H1 (cell line): ENCODE measurements around the gene NDEL1. TPM values are rescaled to one million over a fixed set of nuclear protein-coding genes. Genes with fewer than 3 reads are reported as not detected.

ENCODE experiments used
- CTCF ChIA-PET: fragments of 300-600 bp; sonication (Branson Sonifier 250); formaldehyde crosslinking; loops from one replicate; lab custom pipeline; 2021; ENCODE audit not compliant: partially characterized antibody; lab: Charles Lee
- POLR2A ChIA-PET: fragments of 300-600 bp; sonication (Branson Sonifier 250); formaldehyde crosslinking; loops from one replicate; lab custom pipeline; 2021; ENCODE audit warnings: inconsistent platforms; ENCODE audit not compliant: partially characterized antibody; lab: Charles Lee
- DNase-seq, 2 experiments: peaks; one replicate each; pipeline versions ENCODE4 v3.0.0 to v3.0.0-alpha.2; 2010 to 2022; ENCODE audit warnings: low spot score in 2 of 2, low read depth in 1 of 2, mixed read lengths in 1 of 2
- FAIRE-seq: peaks from 2 replicates; lab custom pipeline; 2011; peaks lifted over from hg19 to GRCh38; lab: Jason Lieb, UNC
- H2AFZ ChIP-seq: 2 replicates; pipeline ENCODE4 v1.8.1; 2012; ENCODE audit warnings: low read length, inconsistent platforms
- H2AK5ac ChIP-seq: 2 replicates; pipeline ENCODE4 v1.6.1; 2013; ENCODE audit warnings: low read depth, low read length
- H2BK120ac ChIP-seq: replicated peaks from 2 replicates; pipeline ENCODE3; 2013; ENCODE audit warnings: low read depth, low read length, inconsistent platforms
- H2BK12ac ChIP-seq: 2 replicates; pipeline ENCODE4 v1.6.1; 2013; ENCODE audit warnings: low read depth, low read length
- H2BK15ac ChIP-seq: 2 replicates; pipeline ENCODE4 v1.6.1; 2013; ENCODE audit warnings: low read length
- H2BK20ac ChIP-seq: 2 replicates; pipeline ENCODE4 v1.6.1; 2013; ENCODE audit warnings: low read length
- H2BK5ac ChIP-seq: 2 replicates; pipeline ENCODE4 v1.6.1; 2013; ENCODE audit warnings: low read depth, low read length
- H3K14ac ChIP-seq: 2 replicates; pipeline ENCODE4 v1.6.1; 2013; ENCODE audit warnings: inconsistent platforms; ENCODE audit not compliant: insufficient read length
- H3K18ac ChIP-seq: 2 replicates; pipeline ENCODE4 v1.6.1; 2013; ENCODE audit warnings: low read length; ENCODE audit errors: extremely low read depth
- H3K23ac ChIP-seq: 2 replicates; pipeline ENCODE4 v1.6.1; 2013; ENCODE audit warnings: inconsistent platforms; ENCODE audit not compliant: insufficient read length
- H3K23me2 ChIP-seq: 2 replicates; pipeline ENCODE4 v1.6.1; 2013; ENCODE audit warnings: low read depth, low read length
- H3K27ac ChIP-seq: 2 replicates; pipeline ENCODE4 v1.6.1; 2011; ENCODE audit warnings: low read depth, low read length, inconsistent platforms
- H3K27me3 ChIP-seq, 4 experiments: replicated peaks in 1 of 4; 1 replicate in 1 of 4; 2 replicates in 3 of 4; pipeline versions ENCODE4 v1.6.1 to v1.8.1; 2011 to 2013; ENCODE audit warnings: low read length in 3 of 4, mild to moderate bottlenecking in 3 of 4, inconsistent platforms in 2 of 4, mixed read lengths in 2 of 4, moderate library complexity in 1 of 4; ENCODE audit not compliant: control insufficient read depth in 3 of 4, insufficient read depth in 3 of 4; ENCODE audit errors: extremely low read depth in 1 of 4
- H3K36me3 ChIP-seq, 4 experiments: 2 replicates each; pipeline versions ENCODE4 v1.6.1 to v1.8.1; 2011 to 2013; ENCODE audit warnings: mild to moderate bottlenecking in 4 of 4, low read length in 3 of 4, moderate library complexity in 2 of 4, control low read depth in 1 of 4, inconsistent platforms in 1 of 4; ENCODE audit not compliant: insufficient read depth in 4 of 4, control insufficient read depth in 2 of 4
- H3K4ac ChIP-seq: replicated peaks from 2 replicates; pipeline ENCODE3; 2013; ENCODE audit warnings: low read length, low read depth, mixed read lengths, inconsistent platforms; ENCODE audit not compliant: insufficient read length
- H3K4me1 ChIP-seq, 4 experiments: replicated peaks in 1 of 4; 1 replicate in 1 of 4; 2 replicates in 3 of 4; pipeline versions ENCODE4 v1.6.1 to v1.8.1; 2011 to 2013; ENCODE audit warnings: low read length in 3 of 4, inconsistent platforms in 2 of 4, mixed read lengths in 1 of 4; ENCODE audit not compliant: insufficient read depth in 4 of 4, control insufficient read depth in 3 of 4
- H3K4me2 ChIP-seq, 2 experiments: 2 replicates each; pipeline versions ENCODE4 v1.6.1 to v1.8.1; 2011 to 2013; ENCODE audit warnings: low read depth in 2 of 2, low read length in 2 of 2, control low read depth in 1 of 2, inconsistent platforms in 1 of 2, mild to moderate bottlenecking in 1 of 2; ENCODE audit not compliant: insufficient read depth in 1 of 2
- H3K4me3 ChIP-seq, 4 experiments: fragments of 200-600, 300-600 bp in 1 of 4; sonication (generic), shearing (Covaris generic), sonication (Bioruptor Twin) in 1 of 4; 2 replicates each; pipeline versions ENCODE4 v1.5.1 to v1.8.1; 2011 to 2016; ENCODE audit warnings: low read length in 4 of 4, low read depth in 3 of 4, control low read depth in 2 of 4, inconsistent platforms in 2 of 4, mild to moderate bottlenecking in 2 of 4, mixed read lengths in 1 of 4, moderate library complexity in 1 of 4; ENCODE audit not compliant: insufficient read depth in 2 of 4; ENCODE audit errors: extremely low read depth in 1 of 4
- H3K56ac ChIP-seq: replicated peaks from 2 replicates; pipeline ENCODE3; 2013; ENCODE audit warnings: low read depth, mild to moderate bottlenecking, mixed read lengths, low read length, inconsistent platforms; ENCODE audit not compliant: insufficient read length
- H3K79me1 ChIP-seq: 2 replicates; pipeline ENCODE4 v1.6.1; 2013; ENCODE audit warnings: low read depth, low read length, control low read depth
- H3K79me2 ChIP-seq, 2 experiments: 2 replicates each; pipeline versions ENCODE4 v1.6.1 to v1.8.1; 2012 to 2013; ENCODE audit warnings: low read length in 2 of 2, mild to moderate bottlenecking in 2 of 2, inconsistent platforms in 1 of 2; ENCODE audit not compliant: insufficient read depth in 2 of 2, control insufficient read depth in 1 of 2
- H3K9ac ChIP-seq, 4 experiments: replicated peaks in 1 of 4; 1 replicate in 1 of 4; 2 replicates in 3 of 4; pipeline versions ENCODE4 v1.6.1 to v1.8.1; 2011 to 2013; ENCODE audit warnings: low read depth in 3 of 4, low read length in 3 of 4, control low read depth in 2 of 4, mild to moderate bottlenecking in 2 of 4, moderate library complexity in 2 of 4, inconsistent platforms in 1 of 4; ENCODE audit errors: extremely low read depth in 1 of 4
- H3K9me3 ChIP-seq, 2 experiments: 2 replicates each; pipeline versions ENCODE4 v1.6.1 to v1.8.1; 2012 to 2013; ENCODE audit warnings: mild to moderate bottlenecking in 2 of 2, moderate library complexity in 2 of 2, control low read depth in 1 of 2, inconsistent platforms in 1 of 2, low read depth in 1 of 2, low read length in 1 of 2, mixed read lengths in 1 of 2; ENCODE audit not compliant: insufficient read depth in 2 of 2
- H4K20me1 ChIP-seq, 2 experiments: replicated peaks in 1 of 2; 2 replicates each; pipeline versions ENCODE3 to v1.8.1; 2011 to 2013; ENCODE audit warnings: inconsistent platforms in 2 of 2, low read length in 2 of 2, mild to moderate bottlenecking in 1 of 2; ENCODE audit not compliant: insufficient read depth in 2 of 2, control insufficient read depth in 1 of 2
- H4K5ac ChIP-seq: 2 replicates; pipeline ENCODE4 v1.6.1; 2013; ENCODE audit warnings: low read length, low read depth, mixed read lengths, inconsistent platforms; ENCODE audit not compliant: insufficient read length
- H4K8ac ChIP-seq: 2 replicates; pipeline ENCODE4 v1.8.0; 2013; ENCODE audit warnings: mild to moderate bottlenecking, moderate library complexity, low read length, inconsistent platforms; ENCODE audit not compliant: insufficient read depth; ENCODE audit errors: extremely low read depth
- H4K91ac ChIP-seq: replicated peaks from 2 replicates; pipeline ENCODE3; 2013; ENCODE audit warnings: low read length, mixed read lengths, inconsistent platforms; ENCODE audit not compliant: insufficient read length
- BRCA1 ChIP-seq: IDR thresholded peaks from 2 replicates; pipeline ENCODE4 v1.6.1; 2012; ENCODE audit warnings: low read depth, low read length, improper control_type of control experiment
- CTBP2 ChIP-seq: IDR thresholded peaks from 2 replicates; pipeline ENCODE4 v1.7.0; 2011; ENCODE audit warnings: borderline replicate concordance, mild to moderate bottlenecking, moderate library complexity, mixed read lengths, low read length; ENCODE audit not compliant: insufficient read depth, insufficient read length
- GABPA ChIP-seq: IDR thresholded peaks from 2 replicates; pipeline ENCODE4 v1.6.1; 2011; ENCODE audit warnings: mild to moderate bottlenecking, low read length, moderate library complexity, borderline replicate concordance; ENCODE audit not compliant: insufficient read depth
- GTF2F1 ChIP-seq: IDR thresholded peaks from 2 replicates; pipeline ENCODE4 v1.6.1; 2012; ENCODE audit warnings: low read depth, low read length, improper control_type of control experiment, borderline replicate concordance
- HDAC6 ChIP-seq: IDR thresholded peaks from one replicate; pipeline ENCODE4 v1.7.1; 2012; ENCODE audit warnings: low read depth, mild to moderate bottlenecking, inconsistent platforms, low read length, moderate library complexity
- JUND ChIP-seq: IDR thresholded peaks from 2 replicates; pipeline ENCODE4 v1.6.1; 2011; ENCODE audit warnings: mild to moderate bottlenecking, improper control_type of control experiment, low read length
- NANOG ChIP-seq: IDR thresholded peaks from 2 replicates; pipeline ENCODE4 v1.6.1; 2011; ENCODE audit warnings: low read length, low read depth, mild to moderate bottlenecking, inconsistent platforms; ENCODE audit not compliant: insufficient read depth, poor library complexity, severe bottlenecking
- POLR2AphosphoS5 ChIP-seq: IDR thresholded peaks from 2 replicates; pipeline ENCODE4 v1.6.1; 2011; ENCODE audit warnings: low read depth, low read length
- SIRT6 ChIP-seq: IDR thresholded peaks from one replicate; pipeline ENCODE4 v1.7.1; 2012; ENCODE audit warnings: low read length, inconsistent platforms
- SP2 ChIP-seq: IDR thresholded peaks from 2 replicates; pipeline ENCODE4 v1.6.1; 2012; ENCODE audit warnings: mild to moderate bottlenecking, low read length, inconsistent platforms
- SP4 ChIP-seq: IDR thresholded peaks from 2 replicates; pipeline ENCODE4 v1.6.1; 2012; ENCODE audit warnings: low read length, inconsistent platforms
- SUZ12 ChIP-seq: fragments of 200-600 bp; sonication (generic); IDR thresholded peaks from 2 replicates; pipeline ENCODE4 v1.6.1; 2012; ENCODE audit warnings: mild to moderate bottlenecking, inconsistent platforms, low read length, moderate library complexity, mixed read lengths
- TBP ChIP-seq: IDR thresholded peaks from 2 replicates; pipeline ENCODE4 v1.6.1; 2011; ENCODE audit warnings: low read depth, low read length, improper control_type of control experiment
- TEAD4 ChIP-seq: IDR thresholded peaks from 2 replicates; pipeline ENCODE4 v1.6.1; 2012; ENCODE audit warnings: low read depth, low read length, inconsistent platforms, mixed read lengths
- WGBS, 2 experiments: shearing (Covaris generic) in 1 of 2; methylation state at CpG; one replicate each; pipeline versions ENCODE4 v1.1.6 to v1.1.7; 2013 to 2015; ENCODE audit warnings: low lambda C conversion rate in 2 of 2, mixed read lengths in 2 of 2, inconsistent platforms in 1 of 2, low coverage in 1 of 2, missing lambda C conversion rate in 1 of 2; ENCODE audit not compliant: insufficient replicate concordance in 2 of 2, insufficient coverage in 1 of 2, insufficient read length in 1 of 2; ENCODE audit errors: extremely low coverage in 1 of 2, missing lambda C conversion rate in 1 of 2; 5-methylcytosine and 5-hydroxymethylcytosine counted together
- polyA plus RNA-seq, 7 experiments: library from polyadenylated mRNA; depleted of rRNA in 3 of 7; stranded (reverse) in 5 of 7; unstranded in 2 of 7; fragments of >200 nt in 5 of 7; fragments of 200-250 nt in 2 of 7; gene quantifications; 1 replicate in 5 of 7; 2 replicates in 1 of 7; 4 replicates in 1 of 7; pipeline versions ENCODE4 v1.2.1 to v1.2.3, GENCODE V29; 2011 to 2013; ENCODE audit warnings: missing spikeins in 2 of 7, mixed read lengths in 2 of 7
- total RNA-seq: library from RNA; stranded (reverse); fragmentation: NEBNext Ultra II Directional; extraction: Animal tissue kit (Norgen Biotek cat#: 25700); gene quantifications from 2 replicates; pipeline ENCODE4 v1.2.1, GENCODE V29; 2021

The NDEL1 gene
- total and polyA plus RNA-seq, 2 of the 8 experiments (the other 6 are each of a cell fraction or from before 2014, with no cell fraction given) = 31.1 to 32.9 TPM

GRCh38 chr17:8436844-8437171 lies 1.1 kb downstream of the NDEL1 start:
- H3K36me3 ChIP-seq = no peaks in the 10 kb centered on the region
- H3K9ac ChIP-seq = peak overlapping the region in 2 of 4 experiments; percentile 40 to 64; a peak in 2 of 7 replicates
- CTCF ChIA-PET = interaction anchor here (0.6 to 2.6 kb wide), 5 partner anchors 10 to 613 kb away, joined by 3 to 9 read pairs (median 3); no protein-coding TSS in a partner anchor
- H3K27me3 ChIP-seq = no peaks in the 10 kb centered on the region
- H4K91ac ChIP-seq = no peak overlapping the region
- H2BK120ac ChIP-seq = no peak overlapping the region
- peak overlapping the region; percentile 46 to 95 (median 91) for H3K4me3 ChIP-seq
- H3K79me1 ChIP-seq = no peaks in the 10 kb centered on the region; the same call in 1 of the 2 replicates
- H2BK12ac ChIP-seq = no peak overlapping the region
- no peak overlapping the region for H2BK5ac ChIP-seq
- no peak for TF ChIP-seq BRCA1
- TF ChIP-seq SIRT6 = no peak
- TF ChIP-seq SUZ12 = no peak
- TF ChIP-seq SP4 = no peak
- TF ChIP-seq JUND = no peak
- no peak for TF ChIP-seq CTBP2
- no peak for TF ChIP-seq POLR2AphosphoS5
- TF ChIP-seq TBP = no peak
- TF ChIP-seq NANOG = no peak
- no peak for TF ChIP-seq GTF2F1
- no peak for TF ChIP-seq TEAD4
- no peak for TF ChIP-seq SP2
- no peak for TF ChIP-seq GABPA
- TF ChIP-seq HDAC6 = no peak
- peaks cover 0 to 2% (median under 1%) of the 10 kb centered on the region in 4 experiments; a peak in 2 of 7 replicates for H3K4me1 ChIP-seq
- no peaks in the 10 kb centered on the region for H3K23me2 ChIP-seq
- no peak overlapping the region for H3K56ac ChIP-seq
- peaks cover 0 to 2% of the 10 kb centered on the region in 2 experiments for H4K20me1 ChIP-seq
- H3K79me2 ChIP-seq = peaks cover 0 to 43% of the 10 kb centered on the region in 2 experiments; a peak in 2 of 4 replicates
- no peak overlapping the region for H3K4ac ChIP-seq
- H3K18ac ChIP-seq = no peak overlapping the region
- 50% methylated on average over 5 of the region's 5 CpGs; no CpG with 5 or more reads in 1 of the 2 experiments for WGBS, 2 experiments
- peak overlapping the region; percentile 59; the same call in 1 of the 2 replicates for H2AFZ ChIP-seq
- no peak overlapping the region for H2BK15ac ChIP-seq
- FAIRE-seq (no peak), DNase-seq (no peak)
- no peak overlapping the region for H3K23ac ChIP-seq
- H3K14ac ChIP-seq = no peak overlapping the region
- no peak overlapping the region for H3K27ac ChIP-seq
- no peak overlapping the region for H2BK20ac ChIP-seq
- H4K5ac ChIP-seq = no peak overlapping the region
- H2AK5ac ChIP-seq = no peak overlapping the region
- no peaks in the 10 kb centered on the region for H3K9me3 ChIP-seq
- POLR2A ChIA-PET = interaction anchor here (0.7 to 1.2 kb wide), 6 partner anchors 9 to 99 kb away, joined by 3 to 4 read pairs (median 3); partner anchors contain the start of genes KRABD2 and RPL26
- H3K4me2 ChIP-seq = peak overlapping the region; percentile 83 to 85
- H4K8ac ChIP-seq = no peak overlapping the region
